H9 (cell line): ENCODE results near the gene HEXD. TPM values are rescaled to one million over a fixed set of nuclear protein-coding genes. Genes with fewer than 3 reads are reported as not detected.

Experiments
- DNase-seq: peaks from one replicate; pipeline ENCODE4 v3.0.0-alpha.2; 2017
- H2AFZ ChIP-seq: one replicate; pipeline ENCODE4 v1.6.1; 2013; ENCODE audit warnings: mild to moderate bottlenecking, low read length, control low read depth, moderate library complexity
- H2AK5ac ChIP-seq: 2 replicates; pipeline ENCODE4 v1.6.1; 2013; ENCODE audit warnings: low read length, control low read depth, mixed read lengths; ENCODE audit not compliant: insufficient read length
- H2BK120ac ChIP-seq: one replicate; pipeline ENCODE4 v1.6.1; 2013; ENCODE audit warnings: low read depth, mild to moderate bottlenecking, low read length, control low read depth, inconsistent platforms; ENCODE audit not compliant: poor library complexity, severe bottlenecking
- H2BK12ac ChIP-seq: 2 replicates; pipeline ENCODE4 v1.6.1; 2013; ENCODE audit warnings: low read length, control low read depth, mixed read lengths, low read depth; ENCODE audit not compliant: insufficient read length
- H2BK15ac ChIP-seq: 2 replicates; pipeline ENCODE4 v1.6.1; 2013; ENCODE audit warnings: low read depth, low read length, control low read depth
- H2BK20ac ChIP-seq: one replicate; pipeline ENCODE4 v1.6.1; 2013; ENCODE audit warnings: low read depth, mild to moderate bottlenecking, low read length, control low read depth, inconsistent platforms; ENCODE audit not compliant: poor library complexity, severe bottlenecking
- H2BK5ac ChIP-seq: 2 replicates; pipeline ENCODE4 v1.6.1; 2013; ENCODE audit warnings: low read length, control low read depth, mixed read lengths; ENCODE audit not compliant: insufficient read length
- H3K14ac ChIP-seq: 2 replicates; pipeline ENCODE4 v1.6.1; 2013; ENCODE audit warnings: low read length, control low read depth; ENCODE audit not compliant: insufficient read depth
- H3K18ac ChIP-seq: 2 replicates; pipeline ENCODE4 v1.6.1; 2013; ENCODE audit warnings: low read depth, mild to moderate bottlenecking, mixed read lengths, low read length, control low read depth; ENCODE audit not compliant: insufficient read length
- H3K23ac ChIP-seq: 2 replicates; pipeline ENCODE4 v1.6.1; 2013; ENCODE audit warnings: low read length, control low read depth, mixed read lengths, low read depth; ENCODE audit not compliant: insufficient read length
- H3K23me2 ChIP-seq: 2 replicates; pipeline ENCODE4 v1.6.1; 2013; ENCODE audit warnings: low read depth, mild to moderate bottlenecking, mixed read lengths, low read length, control low read depth; ENCODE audit not compliant: insufficient read length, poor library complexity, severe bottlenecking
- H3K27ac ChIP-seq: 2 replicates; pipeline ENCODE4 v1.5.1; 2013; ENCODE audit warnings: low read length, control low read depth, mixed read lengths, low read depth; ENCODE audit not compliant: insufficient read length
- H3K27me3 ChIP-seq: 2 replicates; pipeline ENCODE4 v1.6.1; 2013; ENCODE audit warnings: low read length, control low read depth, inconsistent platforms; ENCODE audit not compliant: insufficient read depth
- H3K4ac ChIP-seq: 2 replicates; pipeline ENCODE4 v1.6.1; 2013; ENCODE audit warnings: low read depth, mild to moderate bottlenecking, control low read depth, inconsistent platforms, low read length, moderate library complexity
- H3K4me1 ChIP-seq: 2 replicates; pipeline ENCODE4 v1.6.1; 2013; ENCODE audit warnings: low read length, control low read depth, inconsistent platforms; ENCODE audit not compliant: insufficient read depth
- H3K4me2 ChIP-seq: 2 replicates; pipeline ENCODE4 v1.6.1; 2013; ENCODE audit warnings: low read length, control low read depth, mixed read lengths; ENCODE audit not compliant: insufficient read length, insufficient read depth
- H3K56ac ChIP-seq: 2 replicates; pipeline ENCODE4 v1.6.1; 2013; ENCODE audit warnings: low read depth, mild to moderate bottlenecking, mixed read lengths, low read length, control low read depth; ENCODE audit not compliant: insufficient read length
- H3K79me1 ChIP-seq: 2 replicates; pipeline ENCODE4 v1.6.1; 2013; ENCODE audit warnings: low read depth, mild to moderate bottlenecking, moderate library complexity, low read length, control low read depth, inconsistent platforms; ENCODE audit not compliant: insufficient read depth, poor library complexity, severe bottlenecking
- H3K79me2 ChIP-seq: 2 replicates; pipeline ENCODE4 v1.6.1; 2013; ENCODE audit warnings: low read length, control low read depth, inconsistent platforms; ENCODE audit not compliant: insufficient read depth
- H3K9ac ChIP-seq: 2 replicates; pipeline ENCODE4 v1.6.1; 2013; ENCODE audit warnings: low read length, control low read depth, mixed read lengths; ENCODE audit not compliant: insufficient read length; ENCODE audit errors: extremely low read depth
- H3K9me3 ChIP-seq: one replicate; pipeline ENCODE4 v1.6.1; 2013; ENCODE audit warnings: low read depth, low read length, inconsistent platforms; ENCODE audit not compliant: control insufficient read depth
- H3T11ph ChIP-seq: one replicate; pipeline ENCODE4 v1.6.1; 2013; ENCODE audit warnings: mild to moderate bottlenecking, low read length, control low read depth, inconsistent platforms
- H4K20me1 ChIP-seq: one replicate; pipeline ENCODE4 v1.6.1; 2013; ENCODE audit not compliant: control insufficient read depth, insufficient read length, insufficient read depth
- H4K5ac ChIP-seq: 2 replicates; pipeline ENCODE4 v1.6.1; 2013; ENCODE audit warnings: low read depth, mild to moderate bottlenecking, mixed read lengths, low read length, control low read depth; ENCODE audit not compliant: insufficient read length
- H4K8ac ChIP-seq: replicated peaks from 2 replicates; pipeline ENCODE4 v1.6.1; 2013; ENCODE audit warnings: low read length, control low read depth, mixed read lengths, low read depth; ENCODE audit not compliant: insufficient read length
- H4K91ac ChIP-seq: 2 replicates; pipeline ENCODE4 v1.6.1; 2013; ENCODE audit warnings: low read depth, mild to moderate bottlenecking, moderate library complexity, mixed read lengths, low read length, control low read depth; ENCODE audit not compliant: insufficient read length
- H3K27ac Mint-ChIP-seq, 3 experiments: 2 replicates in 2 of 3; 3 replicates in 1 of 3; pipeline ENCODE4 v1.8.0; 2020 to 2021; ENCODE audit warnings: mixed read lengths in 3 of 3, mild to moderate bottlenecking in 1 of 3, moderate library complexity in 1 of 3
- H3K27me3 Mint-ChIP-seq: 2 replicates; pipeline ENCODE4 v1.8.0; 2021; ENCODE audit warnings: low read depth, mild to moderate bottlenecking, moderate library complexity, mixed read lengths
- H3K36me3 Mint-ChIP-seq, 3 experiments: 2 replicates in 2 of 3; 3 replicates in 1 of 3; pipeline ENCODE4 v1.8.0; 2020 to 2021; ENCODE audit warnings: low read depth in 3 of 3, mixed read lengths in 3 of 3; ENCODE audit not compliant: insufficient read depth in 1 of 3
- H3K4me1 Mint-ChIP-seq, 2 experiments: 2 replicates each; pipeline ENCODE4 v1.8.0; 2020; ENCODE audit warnings: mixed read lengths in 2 of 2
- H3K4me3 Mint-ChIP-seq, 2 experiments: 2 replicates in 1 of 2; 3 replicates in 1 of 2; pipeline ENCODE4 v1.8.0; 2020 to 2021; ENCODE audit warnings: mild to moderate bottlenecking in 2 of 2, mixed read lengths in 2 of 2, moderate library complexity in 1 of 2
- H3K9me3 Mint-ChIP-seq, 2 experiments: 2 replicates in 1 of 2; 3 replicates in 1 of 2; pipeline ENCODE4 v1.8.0; 2020; ENCODE audit warnings: mild to moderate bottlenecking in 2 of 2, mixed read lengths in 2 of 2, moderate library complexity in 1 of 2
- CTCF ChIP-seq: fragments of 200-600 bp; sonication (generic); conservative IDR thresholded peaks from 3 replicates; pipeline ENCODE4 v1.8.0; 2021; ENCODE audit warnings: antibody characterized with exemption, mild to moderate bottlenecking
- WGBS: extraction: QIAGEN DNeasy Blood & Tissue Kit; methylation state at CpG from one replicate; pipeline ENCODE4 v1.1.7; 2013; ENCODE audit warnings: missing lambda C conversion rate, low lambda C conversion rate, mixed read lengths; ENCODE audit not compliant: insufficient read length; ENCODE audit errors: extremely low coverage; 5-methylcytosine and 5-hydroxymethylcytosine counted together
- total RNA-seq: library from RNA; stranded (reverse); gene quantifications from 2 replicates; pipeline ENCODE4 v1.2.1, GENCODE V29; 2021

The HEXD gene
- total RNA-seq, 1 experiment from 2014 or later, result 23.2 TPM

GRCh38 chr17:82429824-82430223 lies 11.7 kb downstream of the HEXD start:
- Histone ChIP-seq H2BK15ac (no peak overlapping the region), H3K56ac (no peak overlapping the region), H3K79me2 (no peaks in the 10 kb centered on the region), H2BK12ac (no peak overlapping the region), H2BK5ac (no peak overlapping the region), H3K4me2 (no peak overlapping the region), H3K23ac (no peak overlapping the region), H2BK120ac (no peak overlapping the region), H3K23me2 (no peaks in the 10 kb centered on the region), H3K4ac (no peak overlapping the region), H3K4me1 (no peaks in the 10 kb centered on the region), H3K14ac (no peak overlapping the region; the same call in 1 of the 2 replicates), H2AK5ac (no peak overlapping the region), H3K9me3 (no peaks in the 10 kb centered on the region), H4K5ac (no peak overlapping the region), H3K9ac (no peak overlapping the region), H2AFZ (no peak overlapping the region), H4K20me1 (no peaks in the 10 kb centered on the region), H3T11ph (no peak overlapping the region), H3K27ac (no peak overlapping the region), H3K79me1 (no peaks in the 10 kb centered on the region), H4K91ac (no peak overlapping the region), H2BK20ac (no peak overlapping the region), H3K27me3 (no peaks in the 10 kb centered on the region), H4K8ac (no peak overlapping the region), H3K18ac (no peak overlapping the region)
- DNase-seq, result no peak
- H3K4me3 Mint-ChIP-seq, result peak overlapping the region in 1 of 2 experiments; percentile 26; a peak in 2 of 5 replicates
- no CpG with 5 or more reads among the region's 7 CpGs for WGBS
- peak overlapping the region in 2 of 3 experiments; percentile 44 to 52; a peak in 4 of 7 replicates for H3K27ac Mint-ChIP-seq
- H3K36me3 Mint-ChIP-seq, result peaks cover 3 to 20% (median 19%) of the 10 kb centered on the region in 3 experiments
- H3K27me3 Mint-ChIP-seq, result no peaks in the 10 kb centered on the region
- H3K4me1 Mint-ChIP-seq, result no peaks in the 10 kb centered on the region
- no peaks in the 10 kb centered on the region for H3K9me3 Mint-ChIP-seq
- no peak for TF ChIP-seq CTCF
